ENCODE measurements around the gene UQCRQ. TPM values are rescaled to one million over a fixed set of nuclear protein-coding genes. Genes with fewer than 3 reads are reported as not detected.

Gene UQCRQ
- total RNA-seq, 4 donors from 2014 or later, result 113 to 184 (median 126) TPM

- Histone ChIP-seq H3K9me3 (no peaks in the 10 kb centered on the region), H3K36me3 (peaks cover 56 to 94% (median 82%) of the 10 kb centered on the region in 4 donors), H3K27ac (replicated peaks in 1 of 4) (no peak overlapping the region), H3K27me3 (no peaks in the 10 kb centered on the region), H3K4me3 (no peak overlapping the region), H3K4me1 (no peaks in the 10 kb centered on the region)
- TF ChIP-seq EP300 (IDR thresholded peaks at IDR 0.05) (no peak), POLR2AphosphoS5 (IDR thresholded peaks at IDR 0.05) (no peak), POLR2A (IDR thresholded peaks at IDR 0.05; ENCODE audit: low read depth) (no peak)
- DNase-seq (ENCODE audit: extremely low spot score), result no peak
- WGBS, result 73% methylated on average over 2 of the region's 2 CpGs
- intact Hi-C loops (cut with DNase I), result loop anchor here (5.0 kb wide), 1 partner anchor 52 kb away; the partner anchor contains the start of gene SHROOM1
Measured at GRCh38 chr5:132884548-132884947, 18.1 kb downstream of the UQCRQ start.

GRCh38 chr5:132886064-132886823 is 19.8 kb downstream of the UQCRQ start:
- no peak overlapping the region for H3K27ac ChIP-seq (replicated peaks in 1 of 4)
- DNase-seq (ENCODE audit: extremely low spot score), result no peak
- TF ChIP-seq EP300 (IDR thresholded peaks at IDR 0.05) (no peak), POLR2A (IDR thresholded peaks at IDR 0.05; ENCODE audit: low read depth) (no peak), POLR2AphosphoS5 (IDR thresholded peaks at IDR 0.05) (no peak), CTCF (IDR thresholded peaks at IDR 0.05) (no peak)
- WGBS, result 93% methylated on average over 11 of the region's 11 CpGs
- peaks cover 42 to 92% (median 79%) of the 10 kb centered on the region in 4 donors for H3K36me3 ChIP-seq
- no peaks in the 10 kb centered on the region for H3K4me1 ChIP-seq
- H3K27me3 ChIP-seq, result no peaks in the 10 kb centered on the region
- intact Hi-C loops (cut with DNase I), result no loop called here
- no peak overlapping the region for H3K4me3 ChIP-seq
- no peaks in the 10 kb centered on the region for H3K9me3 ChIP-seq

- Histone ChIP-seq H3K27ac (replicated peaks in 1 of 4) (no peak overlapping the region), H3K36me3 (peaks cover 35 to 90% (median 78%) of the 10 kb centered on the region in 4 donors), H3K27me3 (no peaks in the 10 kb centered on the region), H3K9me3 (no peaks in the 10 kb centered on the region), H3K4me1 (no peaks in the 10 kb centered on the region), H3K4me3 (no peak overlapping the region)
- DNase-seq (ENCODE audit: extremely low spot score), result no peak
- WGBS, result 27% methylated on average over 1 of the region's 1 CpG
- no peak for TF ChIP-seq CTCF (IDR thresholded peaks at IDR 0.05)
- TF ChIP-seq EP300 (IDR thresholded peaks at IDR 0.05), result no peak
- TF ChIP-seq POLR2A (IDR thresholded peaks at IDR 0.05; ENCODE audit: low read depth), result no peak
- no peak for TF ChIP-seq POLR2AphosphoS5 (IDR thresholded peaks at IDR 0.05)
- intact Hi-C loops (cut with DNase I), result no loop called here
Measured at GRCh38 chr5:132887283-132887682, 20.8 kb downstream of the UQCRQ start.

GRCh38 chr5:132889501-132889900 is 23.1 kb downstream of the UQCRQ start:
- no peak overlapping the region for H3K27ac ChIP-seq (replicated peaks in 1 of 4)
- H3K36me3 ChIP-seq, result peaks cover 43 to 97% (median 84%) of the 10 kb centered on the region in 4 donors
- intact Hi-C loops (cut with DNase I), result no loop called here
- no peak for TF ChIP-seq EP300 (IDR thresholded peaks at IDR 0.05)
- TF ChIP-seq POLR2A (IDR thresholded peaks at IDR 0.05; ENCODE audit: low read depth), result no peak
- no peak for TF ChIP-seq POLR2AphosphoS5 (IDR thresholded peaks at IDR 0.05)
- no peak for TF ChIP-seq CTCF (IDR thresholded peaks at IDR 0.05)
- H3K4me3 ChIP-seq, result no peak overlapping the region
- no peaks in the 10 kb centered on the region for H3K4me1 ChIP-seq
- H3K9me3 ChIP-seq, result no peaks in the 10 kb centered on the region
- no peaks in the 10 kb centered on the region for H3K27me3 ChIP-seq
- no peak for DNase-seq (ENCODE audit: extremely low spot score)

- H3K36me3 ChIP-seq, result peaks cover 51 to 97% (median 87%) of the 10 kb centered on the region in 4 donors
- intact Hi-C loops (cut with DNase I), result no loop called here
Measured at GRCh38 chr5:132890817-132891216, 24.4 kb downstream of the UQCRQ start.

More at GRCh38 chr5:132890817-132891216, 24.4 kb downstream of the UQCRQ start:
- Histone ChIP-seq H3K9me3 (no peaks in the 10 kb centered on the region), H3K4me3 (no peak overlapping the region), H3K27ac (replicated peaks in 1 of 4) (no peak overlapping the region), H3K4me1 (peaks cover 0 to 4% (median 0%) of the 10 kb centered on the region in 4 donors), H3K27me3 (no peaks in the 10 kb centered on the region)
- no peak for DNase-seq (ENCODE audit: extremely low spot score)
- 95% methylated on average over 4 of the region's 4 CpGs for WGBS
- TF ChIP-seq EP300 (IDR thresholded peaks at IDR 0.05) (no peak), POLR2A (IDR thresholded peaks at IDR 0.05; ENCODE audit: low read depth) (no peak), CTCF (IDR thresholded peaks at IDR 0.05) (no peak), POLR2AphosphoS5 (IDR thresholded peaks at IDR 0.05) (no peak)
